Upper lobe of right lung (tissue), 1 donor: ENCODE data around the gene PLN. TPM values are rescaled to one million over a fixed set of nuclear protein-coding genes. Genes with fewer than 3 reads are reported as not detected.

ENCODE experiments used
- ATAC-seq: fragments of 200-7000 bp; cut with Tn5 transposase; one replicate; pipeline ENCODE4 v1.9.1; 2020; ENCODE audit warnings: mild to moderate bottlenecking, moderate library complexity
- DNase-seq: peaks from one replicate; pipeline ENCODE4 v3.0.0-alpha.2; 2020
- H3K27ac ChIP-seq: fragments of 200-600 bp; one replicate; pipeline ENCODE4 v1.8.0; 2022
- H3K27me3 ChIP-seq: fragments of 200-600 bp; one replicate; pipeline ENCODE4 v1.8.0; 2022; ENCODE audit warnings: mild to moderate bottlenecking
- H3K36me3 ChIP-seq: fragments of 200-600 bp; one replicate; pipeline ENCODE4 v1.8.0; 2022
- H3K4me1 ChIP-seq: fragments of 200-600 bp; one replicate; pipeline ENCODE4 v1.8.0; 2022
- H3K4me3 ChIP-seq: fragments of 200-600 bp; one replicate; pipeline ENCODE4 v1.8.0; 2022; ENCODE audit warnings: mild to moderate bottlenecking
- H3K9me3 ChIP-seq: fragments of 200-600 bp; one replicate; pipeline ENCODE4 v1.8.0; 2022
- intact Hi-C: fragments of 100-400 bp; cut with DNase I; formaldehyde crosslinking; loops from one replicate; pipeline ENCODE4 v1.11.0; 2022
- total RNA-seq: library from RNA; stranded (reverse); fragmentation: NEBNext Ultra II Directional; extraction: Animal tissue kit (Norgen Biotek cat#: 25700); gene quantifications from one replicate; pipeline ENCODE4 v1.2.1, GENCODE V29; 2021
- TF ChIP-seq, protein P1 (sequence below): fragments of 200-600 bp; IDR thresholded peaks from one replicate; pipeline ENCODE4 v1.8.0; 2022; ENCODE audit warnings: antibody characterized with exemption
- donor health status: DM: no; HTN: yes; CAD: no; lungs with severe emphysema.

The PLN gene
- total RNA-seq, 1 donor from 2014 or later = 5.8 TPM

- no peak overlapping the region for H3K27ac ChIP-seq
- no peaks in the 10 kb centered on the region for H3K36me3 ChIP-seq
- no peak overlapping the region for H3K4me3 ChIP-seq
- intact Hi-C loops = no loop called here
- TF ChIP-seq, protein P1, sequence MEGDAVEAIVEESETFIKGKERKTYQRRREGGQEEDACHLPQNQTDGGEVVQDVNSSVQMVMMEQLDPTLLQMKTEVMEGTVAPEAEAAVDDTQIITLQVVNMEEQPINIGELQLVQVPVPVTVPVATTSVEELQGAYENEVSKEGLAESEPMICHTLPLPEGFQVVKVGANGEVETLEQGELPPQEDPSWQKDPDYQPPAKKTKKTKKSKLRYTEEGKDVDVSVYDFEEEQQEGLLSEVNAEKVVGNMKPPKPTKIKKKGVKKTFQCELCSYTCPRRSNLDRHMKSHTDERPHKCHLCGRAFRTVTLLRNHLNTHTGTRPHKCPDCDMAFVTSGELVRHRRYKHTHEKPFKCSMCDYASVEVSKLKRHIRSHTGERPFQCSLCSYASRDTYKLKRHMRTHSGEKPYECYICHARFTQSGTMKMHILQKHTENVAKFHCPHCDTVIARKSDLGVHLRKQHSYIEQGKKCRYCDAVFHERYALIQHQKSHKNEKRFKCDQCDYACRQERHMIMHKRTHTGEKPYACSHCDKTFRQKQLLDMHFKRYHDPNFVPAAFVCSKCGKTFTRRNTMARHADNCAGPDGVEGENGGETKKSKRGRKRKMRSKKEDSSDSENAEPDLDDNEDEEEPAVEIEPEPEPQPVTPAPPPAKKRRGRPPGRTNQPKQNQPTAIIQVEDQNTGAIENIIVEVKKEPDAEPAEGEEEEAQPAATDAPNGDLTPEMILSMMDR = no peak
- no peaks in the 10 kb centered on the region for H3K27me3 ChIP-seq
- no peak for DNase-seq
- H3K9me3 ChIP-seq = no peaks in the 10 kb centered on the region
- ATAC-seq = peak; percentile 20
- H3K4me1 ChIP-seq = no peaks in the 10 kb centered on the region
Observed at GRCh38 chr6:118558464-118559217, 10.5 kb downstream of the PLN start.

GRCh38 chr6:118559659-118560058 lies 11.6 kb downstream of the PLN start:
- Histone ChIP-seq H3K27me3 (no peaks in the 10 kb centered on the region), H3K4me3 (no peak overlapping the region), H3K36me3 (no peaks in the 10 kb centered on the region), H3K27ac (no peak overlapping the region), H3K9me3 (no peaks in the 10 kb centered on the region), H3K4me1 (no peaks in the 10 kb centered on the region)
- TF ChIP-seq, protein P1 = no peak
- intact Hi-C loops = no loop called here
- ATAC-seq (no peak), DNase-seq (no peak)

DNA sequence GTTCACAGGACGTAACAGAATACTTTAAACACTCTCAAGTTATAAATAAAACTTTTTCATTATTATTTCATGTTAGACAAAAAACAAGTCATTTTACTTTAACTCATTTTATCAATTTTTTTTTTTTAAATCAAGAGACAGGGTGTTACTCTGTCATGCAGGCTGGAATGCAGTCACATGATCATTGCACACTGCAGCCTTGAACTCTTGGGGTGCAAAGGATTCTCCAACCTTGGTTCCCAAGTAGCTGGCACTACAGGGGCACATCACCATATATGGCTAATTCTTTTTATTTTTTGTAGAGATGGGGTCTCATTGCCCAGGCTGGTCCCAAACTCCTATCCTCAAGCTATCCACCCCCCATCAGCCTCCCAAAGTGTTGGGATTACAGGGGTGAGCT lies 14.2 kb downstream of the PLN start:
- intact Hi-C loops = no loop called here
- DNase-seq (no peak), ATAC-seq (no peak)
- TF ChIP-seq, protein P1 = no peak
- H3K27me3 ChIP-seq = no peaks in the 10 kb centered on the region
- H3K27ac ChIP-seq = no peak overlapping the region
- no peaks in the 10 kb centered on the region for H3K36me3 ChIP-seq
- no peak overlapping the region for H3K4me3 ChIP-seq
- H3K9me3 ChIP-seq = no peaks in the 10 kb centered on the region
- H3K4me1 ChIP-seq = no peaks in the 10 kb centered on the region

- no peak overlapping the region for H3K27ac ChIP-seq
- DNase-seq = no peak
Observed at GRCh38 chr6:118562959-118563358, 14.9 kb downstream of the PLN start.

DNA sequence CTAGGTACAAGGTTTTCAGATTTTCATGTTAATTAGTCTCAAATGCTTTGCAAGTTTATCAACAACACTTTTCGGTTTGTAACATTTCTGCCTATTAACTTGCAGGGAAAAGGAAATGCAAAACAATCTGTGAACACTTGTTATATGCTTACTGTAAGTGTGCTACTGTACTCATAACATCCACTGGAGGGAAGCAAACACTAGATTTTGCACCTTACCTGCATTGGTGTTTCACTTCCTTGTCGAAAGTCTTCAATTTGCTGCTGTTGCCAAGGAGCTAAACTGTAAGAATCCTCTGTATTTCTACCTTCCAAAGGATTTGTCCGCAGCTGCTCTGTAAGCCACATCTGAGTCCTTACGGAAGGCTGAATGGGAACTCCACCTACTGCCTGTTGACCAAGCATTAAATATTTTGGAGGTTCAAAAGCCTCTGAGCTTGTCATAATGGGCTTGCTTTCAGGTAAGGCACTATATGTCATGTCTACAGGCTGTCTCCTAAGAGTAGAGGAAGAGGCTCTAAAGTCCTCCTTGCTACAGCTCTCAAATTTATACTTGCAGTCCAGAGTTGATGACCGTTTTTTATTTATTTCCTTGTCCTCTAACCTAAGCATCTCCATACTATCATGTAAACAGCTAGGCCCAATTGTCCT lies 17.3 kb downstream of the PLN start:
- no peaks in the 10 kb centered on the region for H3K36me3 ChIP-seq
- ATAC-seq (peak; percentile 64), DNase-seq (no peak)
- no peak overlapping the region for H3K27ac ChIP-seq
- H3K4me1 ChIP-seq = no peaks in the 10 kb centered on the region
- H3K4me3 ChIP-seq = no peak overlapping the region
- no peaks in the 10 kb centered on the region for H3K27me3 ChIP-seq
- TF ChIP-seq, protein P1 = peak; percentile 33
- intact Hi-C loops = no loop called here
- no peaks in the 10 kb centered on the region for H3K9me3 ChIP-seq

More at GRCh38 chr6:118562959-118563358, 14.9 kb downstream of the PLN start:
- no peak for ATAC-seq
- intact Hi-C loops = no loop called here
- no peaks in the 10 kb centered on the region for H3K4me1 ChIP-seq
- no peaks in the 10 kb centered on the region for H3K27me3 ChIP-seq
- TF ChIP-seq, protein P1 = no peak
- no peaks in the 10 kb centered on the region for H3K36me3 ChIP-seq
- H3K4me3 ChIP-seq = no peak overlapping the region
- H3K9me3 ChIP-seq = no peaks in the 10 kb centered on the region
